ENCODE results near the gene GAS7. TPM values are rescaled to one million over a fixed set of nuclear protein-coding genes. Genes with fewer than 3 reads are reported as not detected.

Gene GAS7
- total RNA-seq, 1 experiment from 2014 or later, result 4.1 TPM

DNA sequence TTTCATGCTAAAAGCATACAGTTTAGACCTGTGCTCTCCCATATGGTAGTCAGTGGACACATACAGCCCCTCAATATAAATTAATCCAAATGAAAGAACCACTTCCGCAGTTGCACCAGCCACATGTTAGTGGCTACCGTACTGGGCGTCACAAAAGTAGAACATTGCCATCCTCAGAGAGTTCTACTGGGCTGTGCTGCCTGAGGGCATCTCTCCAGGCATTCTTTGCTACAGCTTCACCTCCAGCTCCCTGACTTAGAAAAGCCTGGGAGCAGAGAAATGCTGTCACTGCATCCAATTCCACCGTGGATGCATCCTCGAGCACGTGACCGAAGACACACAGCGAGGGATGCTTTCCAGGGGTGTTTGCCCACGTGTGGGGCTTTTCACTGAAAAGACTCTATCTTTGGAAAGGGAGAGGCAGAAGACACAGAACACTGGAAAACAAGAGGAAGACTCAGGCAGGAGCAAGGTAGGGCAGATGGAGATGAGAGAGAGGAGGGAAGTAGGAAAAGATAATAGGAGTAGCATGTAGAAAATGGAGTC is 86.4 kb downstream of the GAS7 start:
- CTCF ChIA-PET, result no interaction called here
- no TSS peak for BruUV-seq (replicated peaks)

GRCh38 chr17:10109146-10109545 is 89.3 kb downstream of the GAS7 start:
- POLR2A ChIA-PET, result no interaction called here
- TF ChIP-seq JUND (IDR thresholded peaks at IDR 0.05), result no peak
- no peak for TF ChIP-seq EZH2 (IDR thresholded peaks at IDR 0.05)
- TF ChIP-seq FOSL1 (IDR thresholded peaks at IDR 0.05; ENCODE audit: low read depth), result no peak
- TF ChIP-seq POLR2A (IDR thresholded peaks at IDR 0.05; ENCODE audit: borderline replicate concordance, extremely low read depth, insufficient read depth, insufficient read length), result no peak
- TF ChIP-seq ZFX (IDR thresholded peaks at IDR 0.05), result no peak
- no peak for TF ChIP-seq POLR2AphosphoS5 (IDR thresholded peaks at IDR 0.05; ENCODE audit: low read depth, low read length)
- no peak for TF ChIP-seq REST (IDR thresholded peaks at IDR 0.05; ENCODE audit: low read depth)
- no peak for TF ChIP-seq EZH2phosphoT487 (IDR thresholded peaks at IDR 0.05; ENCODE audit: borderline replicate concordance)
- TF ChIP-seq EGR1 (IDR thresholded peaks at IDR 0.05; ENCODE audit: low read depth), result no peak
- TF ChIP-seq ELF1 (IDR thresholded peaks at IDR 0.05; ENCODE audit: borderline replicate concordance, low read depth), result no peak
- TF ChIP-seq MAX (IDR thresholded peaks at IDR 0.05), result no peak
- no peak for TF ChIP-seq TCF7L2 (IDR thresholded peaks at IDR 0.05; ENCODE audit: borderline replicate concordance, extremely low read depth, insufficient read depth, insufficient read length)

More for the DNA sequence above, 86.4 kb downstream of the GAS7 start:
- H3K4me2 ChIP-seq (ENCODE audit: low read length), result no peak overlapping the region
- no peak overlapping the region for H3K9ac ChIP-seq (ENCODE audit: low read length)
- RAD21 ChIA-PET (ENCODE audit: low non-redundant PET in 1 of 2, low total read pairs in 2 of 2, uncharacterized antibody in 2 of 2, unreplicated experiment in 2 of 2), result no interaction called here
- no peaks in the 10 kb centered on the region for H3K9me2 ChIP-seq (ENCODE audit: insufficient read depth)
- H3K27me3 ChIP-seq (ENCODE audit: insufficient read depth, low read length), result no peaks in the 10 kb centered on the region
- H3K9me3 ChIP-seq (ENCODE audit: control insufficient read depth in 1 of 2, insufficient read depth in 1 of 2, low read depth in 1 of 2, low read length in 2 of 2), result no peaks in the 10 kb centered on the region
- no peaks in the 10 kb centered on the region for H4K20me1 ChIP-seq (ENCODE audit: insufficient read depth)
- intact Hi-C loops (cut with micrococcal nuclease), result no loop called here
- H3K4me1 ChIP-seq (ENCODE audit: control insufficient read depth in 1 of 2, insufficient read depth in 2 of 2, low read length in 2 of 2), result peaks cover 23 to 35% of the 10 kb centered on the region in 2 experiments
- H3K4me3 ChIP-seq (replicated peaks in 1 of 2; ENCODE audit: low read depth in 1 of 2, low read length in 2 of 2), result no peak overlapping the region
- POLR2A ChIA-PET, result no interaction called here
- H3K27ac ChIP-seq (ENCODE audit: low read depth, low read length), result no peak overlapping the region
- TF ChIP-seq RAD21 (IDR thresholded peaks at IDR 0.05; ENCODE audit: low read depth) (no peak), ZBTB33 (IDR thresholded peaks at IDR 0.05; ENCODE audit: extremely low read depth, insufficient replicate concordance, low read length) (no peak), POLR2A (IDR thresholded peaks at IDR 0.05; ENCODE audit: borderline replicate concordance, extremely low read depth, insufficient read depth, insufficient read length) (no peak)
- no peaks in the 10 kb centered on the region for H3K36me3 ChIP-seq (ENCODE audit: control insufficient read depth in 1 of 2, insufficient read depth in 2 of 2, low read length in 2 of 2)
- no peak for ATAC-seq
- no peaks in the 10 kb centered on the region for H3K79me2 ChIP-seq (ENCODE audit: insufficient read depth, low read length)
- no peak for DNase-seq (ENCODE audit: low read depth, low spot score)
- no peak overlapping the region for H2AFZ ChIP-seq (ENCODE audit: low read depth, low read length, poor library complexity, severe bottlenecking)

More at GRCh38 chr17:10109146-10109545, 89.3 kb downstream of the GAS7 start:
- Histone ChIP-seq H3K4me1 (ENCODE audit: control insufficient read depth in 1 of 2, insufficient read depth in 2 of 2, low read length in 2 of 2) (peaks cover 9 to 10% of the 10 kb centered on the region in 2 experiments), H3K79me2 (ENCODE audit: insufficient read depth, low read length) (no peaks in the 10 kb centered on the region), H3K9me2 (ENCODE audit: insufficient read depth) (no peaks in the 10 kb centered on the region), H3K27ac (ENCODE audit: low read depth, low read length) (no peak overlapping the region), H3K4me3 (replicated peaks in 1 of 2; ENCODE audit: low read depth in 1 of 2, low read length in 2 of 2) (no peak overlapping the region), H3K4me2 (ENCODE audit: low read length) (no peak overlapping the region), H3K27me3 (ENCODE audit: insufficient read depth, low read length) (no peaks in the 10 kb centered on the region), H4K20me1 (ENCODE audit: insufficient read depth) (no peaks in the 10 kb centered on the region), H3K9me3 (ENCODE audit: control insufficient read depth in 1 of 2, insufficient read depth in 1 of 2, low read depth in 1 of 2, low read length in 2 of 2) (no peaks in the 10 kb centered on the region), H3K36me3 (ENCODE audit: control insufficient read depth in 1 of 2, insufficient read depth in 2 of 2, low read length in 2 of 2) (no peaks in the 10 kb centered on the region), H2AFZ (ENCODE audit: low read depth, low read length, poor library complexity, severe bottlenecking) (no peak overlapping the region), H3K9ac (ENCODE audit: low read length) (no peak overlapping the region)
- CTCF ChIA-PET, result no interaction called here
- RAD21 ChIA-PET (ENCODE audit: low non-redundant PET in 1 of 2, low total read pairs in 2 of 2, uncharacterized antibody in 2 of 2, unreplicated experiment in 2 of 2), result no interaction called here
- no TSS peak for BruUV-seq (replicated peaks)
- intact Hi-C loops (cut with micrococcal nuclease), result no loop called here
- DNase-seq (ENCODE audit: low read depth, low spot score) (no peak), ATAC-seq (no peak)

Measured in HCT116 (cell line).